Hepatocyte (in vitro differentiated cells): ENCODE data around the gene RBMS1.

ENCODE experiments used
- EZH2 ChIP-seq: fragments of 200-600 bp; sonication (generic); IDR thresholded peaks from 2 replicates; pipeline ENCODE4 v1.6.1; 2016; ENCODE audit warnings: antibody characterized with exemption, mild to moderate bottlenecking, borderline replicate concordance
- EZH2phosphoT487 ChIP-seq: fragments of 200-600 bp; sonication (generic); IDR thresholded peaks from one replicate; pipeline ENCODE4 v1.6.1; 2018; ENCODE audit warnings: antibody characterized with exemption, mild to moderate bottlenecking, low read depth, moderate library complexity; ENCODE audit not compliant: unreplicated experiment, severe bottlenecking
- TF ChIP-seq, protein P1 (sequence below): fragments of 200-600 bp; sonication (generic); IDR thresholded peaks from 2 replicates; pipeline ENCODE4 v1.5.1; 2016; ENCODE audit warnings: antibody characterized with exemption, mild to moderate bottlenecking; ENCODE audit not compliant: poor library complexity

DNA sequence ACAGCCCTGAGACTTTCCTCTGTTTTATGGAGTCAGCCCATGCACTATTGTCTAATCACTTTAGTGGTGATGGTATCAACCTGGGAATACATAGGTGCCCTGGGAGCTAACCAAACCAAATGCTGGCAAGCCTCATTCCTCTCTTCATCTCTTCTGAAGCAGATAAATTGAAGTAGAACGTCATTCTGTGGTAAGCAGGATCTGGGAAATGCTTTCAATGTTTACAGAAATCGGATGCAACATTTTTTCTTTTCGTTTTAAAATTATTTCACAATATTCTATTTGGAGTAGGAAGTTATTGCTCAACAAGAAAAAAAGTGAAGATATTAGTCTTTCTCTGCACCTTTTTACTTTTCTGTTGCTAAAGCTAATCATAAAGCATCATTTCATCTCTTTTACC lies 114.2 kb downstream of the RBMS1 start:
- TF ChIP-seq, protein P1, sequence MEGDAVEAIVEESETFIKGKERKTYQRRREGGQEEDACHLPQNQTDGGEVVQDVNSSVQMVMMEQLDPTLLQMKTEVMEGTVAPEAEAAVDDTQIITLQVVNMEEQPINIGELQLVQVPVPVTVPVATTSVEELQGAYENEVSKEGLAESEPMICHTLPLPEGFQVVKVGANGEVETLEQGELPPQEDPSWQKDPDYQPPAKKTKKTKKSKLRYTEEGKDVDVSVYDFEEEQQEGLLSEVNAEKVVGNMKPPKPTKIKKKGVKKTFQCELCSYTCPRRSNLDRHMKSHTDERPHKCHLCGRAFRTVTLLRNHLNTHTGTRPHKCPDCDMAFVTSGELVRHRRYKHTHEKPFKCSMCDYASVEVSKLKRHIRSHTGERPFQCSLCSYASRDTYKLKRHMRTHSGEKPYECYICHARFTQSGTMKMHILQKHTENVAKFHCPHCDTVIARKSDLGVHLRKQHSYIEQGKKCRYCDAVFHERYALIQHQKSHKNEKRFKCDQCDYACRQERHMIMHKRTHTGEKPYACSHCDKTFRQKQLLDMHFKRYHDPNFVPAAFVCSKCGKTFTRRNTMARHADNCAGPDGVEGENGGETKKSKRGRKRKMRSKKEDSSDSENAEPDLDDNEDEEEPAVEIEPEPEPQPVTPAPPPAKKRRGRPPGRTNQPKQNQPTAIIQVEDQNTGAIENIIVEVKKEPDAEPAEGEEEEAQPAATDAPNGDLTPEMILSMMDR: no peak
- TF ChIP-seq EZH2: no peak
- TF ChIP-seq EZH2phosphoT487: no peak
